HG02852 (cell line): Measurements from ENCODE around the gene LRRK1.

ENCODE experiments used
- ATAC-seq: cut with Tn5 transposase; IDR thresholded peaks from one replicate; pipeline ENCODE4 v1.9.1; 2021; ENCODE audit warnings: mild to moderate bottlenecking, moderate library complexity; ENCODE audit not compliant: unreplicated experiment

Gene LRRK1

DNA sequence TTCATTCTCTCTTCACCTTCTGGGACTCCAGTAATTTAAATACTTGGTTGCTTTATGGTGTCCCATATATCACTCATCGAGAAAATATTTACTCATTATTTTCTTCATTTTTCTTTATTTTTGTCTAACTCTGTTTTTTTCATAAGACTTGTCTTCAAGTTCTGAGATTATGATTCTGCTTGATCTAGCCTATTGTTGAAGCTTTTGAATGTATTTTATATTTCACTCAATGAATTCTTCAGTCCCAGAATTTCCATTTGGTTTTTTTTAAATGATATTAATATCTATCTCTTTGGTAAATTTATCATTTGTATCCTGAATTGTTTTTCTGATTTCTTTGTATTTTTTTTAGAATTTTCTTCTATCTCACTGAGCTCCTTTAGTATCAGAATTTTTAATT, 117.0 kb downstream of the LRRK1 start:
- ATAC-seq, result no peak

GRCh38 chr15:101037090-101037830, 118.1 kb downstream of the LRRK1 start:
- no peak for ATAC-seq

GRCh38 chr15:101038327-101039003, 119.3 kb downstream of the LRRK1 start:
- ATAC-seq, result no peak

DNA sequence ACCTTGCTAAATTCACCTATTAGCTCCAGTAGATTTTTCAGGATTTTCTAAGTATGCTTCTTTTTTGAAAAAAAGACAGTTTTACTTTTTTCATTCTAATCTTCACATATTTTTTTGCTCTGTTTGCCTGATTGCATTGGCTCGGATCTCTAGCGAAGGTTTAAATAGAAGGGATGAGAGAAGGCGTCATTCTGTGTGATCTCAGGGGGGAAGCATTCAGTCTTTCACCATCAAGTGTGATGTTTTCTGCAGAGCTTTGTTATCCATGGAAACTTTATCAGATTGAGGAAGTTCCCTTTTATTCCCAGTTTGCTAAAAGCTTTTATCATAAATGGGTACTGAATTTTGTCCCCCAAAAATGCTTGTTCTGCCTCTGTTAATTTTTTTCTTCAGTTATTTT, 120.3 kb downstream of the LRRK1 start:
- no peak for ATAC-seq

DNA sequence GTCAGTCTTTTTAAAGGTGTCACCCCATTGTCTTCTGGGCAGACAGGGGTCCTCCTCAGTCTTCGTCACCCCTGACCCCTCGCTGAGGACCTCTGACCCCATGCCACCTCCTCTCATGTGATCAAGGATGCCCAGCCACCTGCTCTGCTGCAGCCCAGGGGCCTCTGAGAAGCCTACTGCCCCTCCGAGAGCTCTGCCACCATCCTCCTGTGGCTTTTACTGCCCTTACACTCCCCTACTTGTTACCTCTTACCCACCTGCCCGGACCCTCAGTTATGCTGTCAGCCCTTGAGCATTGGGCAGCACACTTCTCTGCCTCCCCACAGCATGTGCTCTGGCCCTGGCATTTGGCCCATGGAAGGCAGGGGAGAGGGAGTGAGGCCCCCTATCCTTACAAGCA, 123.2 kb downstream of the LRRK1 start:
- ATAC-seq, result no peak

GRCh38 chr15:101043011-101043410, 123.9 kb downstream of the LRRK1 start:
- no peak for ATAC-seq

- no peak for ATAC-seq
These were observed 124.9 kb downstream of the LRRK1 start for GRCh38 chr15:101043911-101044624.

- ATAC-seq, result no peak
These were observed 125.6 kb downstream of the LRRK1 start for GRCh38 chr15:101044625-101045235.

DNA sequence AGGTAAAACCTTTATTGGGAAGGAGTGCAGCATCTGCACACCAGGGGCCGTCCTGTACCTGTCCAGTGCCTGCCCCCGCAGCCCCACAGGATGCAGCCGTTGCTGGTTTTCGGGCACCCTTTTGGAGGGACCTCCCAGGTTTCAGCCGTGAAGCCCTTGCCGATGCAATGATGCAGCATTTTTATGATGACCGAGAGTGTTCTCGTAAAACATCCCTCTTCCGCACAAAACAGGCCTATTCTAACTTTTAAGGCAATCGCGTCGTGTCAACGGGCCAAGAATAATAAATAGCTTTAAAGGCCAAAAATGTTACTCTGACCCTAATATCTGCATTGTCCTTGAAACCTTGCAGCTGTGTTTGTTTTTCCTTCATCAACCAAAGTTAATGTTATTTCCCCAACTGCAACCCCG, 126.1 kb downstream of the LRRK1 start:
- no peak for ATAC-seq

DNA sequence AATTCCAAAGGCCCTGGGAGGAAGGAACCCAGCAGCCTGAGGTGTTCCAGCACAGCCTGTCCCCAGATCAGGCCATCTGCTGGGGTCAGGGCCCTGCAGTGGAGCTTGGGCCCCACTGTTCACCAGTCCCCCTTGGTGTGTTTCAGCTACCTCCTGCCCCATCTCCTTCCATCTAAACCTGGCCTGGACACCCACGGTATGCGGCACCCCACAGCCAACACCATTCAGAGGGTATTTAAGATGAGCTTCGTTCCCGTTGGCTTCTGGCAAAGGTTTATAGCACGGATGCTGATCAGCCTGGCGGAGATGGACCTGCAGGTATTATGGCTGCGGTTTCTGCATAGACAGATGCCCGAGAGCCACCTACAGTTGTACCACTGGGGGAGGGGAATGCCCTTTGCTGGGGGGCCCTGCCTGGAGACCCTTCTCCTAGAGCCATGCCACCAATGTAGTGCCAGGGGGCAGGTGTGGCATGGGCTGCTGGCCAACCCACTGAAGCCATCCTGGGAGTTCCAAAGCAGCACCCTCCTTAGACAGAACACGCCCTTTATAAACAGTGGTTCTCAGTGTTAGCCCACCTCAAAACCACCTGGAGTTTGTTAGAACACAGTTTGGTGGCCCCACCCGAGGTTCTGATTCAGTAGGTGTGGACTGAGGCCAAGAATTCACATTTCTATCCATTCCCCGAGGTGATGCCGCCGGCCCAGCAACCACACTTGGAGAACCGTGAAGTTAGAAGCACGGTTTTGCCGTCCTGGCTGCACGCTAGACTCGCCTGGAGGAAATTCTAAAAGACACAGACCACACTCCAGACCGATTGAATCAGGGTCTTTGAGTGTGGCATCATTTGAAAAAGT, 126.9 kb downstream of the LRRK1 start:
- no peak for ATAC-seq

DNA sequence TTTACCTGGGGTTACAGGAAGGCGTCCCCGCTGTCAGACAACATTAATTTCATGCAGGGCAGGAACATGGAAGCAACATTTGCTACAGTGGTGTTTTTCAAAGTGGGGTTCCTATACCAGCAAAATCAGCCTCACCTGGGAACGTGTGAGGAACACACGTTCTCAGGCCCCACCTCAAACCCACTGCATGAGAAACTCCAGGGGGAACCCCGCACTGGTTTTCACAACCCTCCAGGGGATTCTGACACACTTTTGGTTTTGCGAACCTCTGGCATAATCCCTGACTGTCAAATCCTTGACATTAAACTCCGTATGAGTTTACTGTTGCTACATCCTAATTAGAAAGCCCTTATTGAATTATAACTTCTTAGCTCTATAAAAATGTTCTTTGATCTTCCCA, 127.7 kb downstream of the LRRK1 start:
- ATAC-seq, result no peak

- ATAC-seq, result no peak
These were observed 128.2 kb downstream of the LRRK1 start for GRCh38 chr15:101047301-101047781.

DNA sequence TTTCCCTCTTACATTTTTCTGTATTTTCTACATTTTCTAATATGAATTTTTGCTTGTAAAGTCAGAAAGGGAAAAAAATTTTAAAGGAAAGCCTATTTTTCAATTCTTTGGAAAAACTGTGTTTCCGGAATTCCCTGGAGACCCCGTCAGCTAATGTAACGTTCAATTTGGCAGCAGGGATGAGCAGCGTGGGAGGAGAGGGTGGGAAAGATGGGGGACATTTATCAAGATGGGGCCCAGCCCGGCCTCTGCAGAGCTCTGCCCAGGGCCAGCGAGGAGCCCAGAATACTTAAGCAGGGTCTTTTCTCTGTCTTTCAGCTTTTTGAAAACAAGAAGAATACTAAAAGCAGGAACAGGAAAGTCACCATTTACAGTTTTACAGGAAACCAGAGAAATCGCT, 129.0 kb downstream of the LRRK1 start:
- ATAC-seq, result no peak

GRCh38 chr15:101048581-101049030, 129.4 kb downstream of the LRRK1 start:
- ATAC-seq, result no peak

DNA sequence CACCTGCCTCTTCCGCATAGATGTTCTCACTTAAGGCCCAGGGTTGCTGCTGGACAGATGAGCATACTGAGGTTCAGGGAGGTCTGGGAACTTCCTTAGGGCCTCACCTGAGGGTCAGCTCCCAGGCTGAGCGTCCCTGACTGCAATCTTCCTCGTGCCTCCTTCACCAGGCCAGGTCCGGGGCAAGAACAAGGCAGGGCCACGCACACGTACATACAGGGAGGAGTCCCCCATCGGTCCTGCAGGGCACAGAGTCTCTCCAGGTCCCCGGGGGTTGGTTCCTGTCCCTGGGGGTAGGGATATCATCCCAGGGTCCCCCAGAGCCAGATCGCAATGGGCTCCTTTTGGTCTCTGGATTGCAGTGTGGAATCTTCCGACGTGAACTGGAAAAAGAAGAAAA, 130.1 kb downstream of the LRRK1 start:
- no peak for ATAC-seq

GRCh38 chr15:101049856-101050622, 130.9 kb downstream of the LRRK1 start:
- no peak for ATAC-seq

GRCh38 chr15:101050623-101051290, 131.6 kb downstream of the LRRK1 start:
- ATAC-seq, result no peak

- no peak for ATAC-seq
These were observed 132.3 kb downstream of the LRRK1 start for GRCh38 chr15:101051291-101052030.
